ENCODE results near the gene IRF2.
A peak's percentile ranks its signal among the peaks of the same experiment; 100 is the strongest.

Gene IRF2

GRCh38 chr4:184417802-184418511, 56.4 kb downstream of the IRF2 start:
- Histone ChIP-seq H3K9me3 (no peaks in the 10 kb centered on the region), H3K4me1 (ENCODE audit: control insufficient read depth in 1 of 2, insufficient read depth in 1 of 2, low read depth in 1 of 2, low read length in 1 of 2) (peaks cover 29 to 34% of the 10 kb centered on the region in 2 experiments), H3K4me3 (ENCODE audit: low read depth in 1 of 2, low read length in 1 of 2) (peak overlapping the region in 1 of 2 experiments; percentile 56), H3K27ac (peak overlapping the region; percentile 91), H3K27me3 (no peaks in the 10 kb centered on the region), H3K36me3 (peaks cover 49% of the 10 kb centered on the region)
- no peak for TF ChIP-seq CTCF (IDR thresholded peaks at IDR 0.05)

GRCh38 chr4:184416913-184417734, 57.2 kb downstream of the IRF2 start:
- H3K36me3 ChIP-seq = peaks cover 49% of the 10 kb centered on the region
- TF ChIP-seq CTCF (IDR thresholded peaks at IDR 0.05) = no peak
- peaks cover 37 to 42% of the 10 kb centered on the region in 2 experiments for H3K4me1 ChIP-seq (ENCODE audit: control insufficient read depth in 1 of 2, insufficient read depth in 1 of 2, low read depth in 1 of 2, low read length in 1 of 2)
- no peaks in the 10 kb centered on the region for H3K27me3 ChIP-seq
- H3K9me3 ChIP-seq = no peaks in the 10 kb centered on the region
- H3K4me3 ChIP-seq (ENCODE audit: low read depth in 1 of 2, low read length in 1 of 2) = peak overlapping the region; percentile 47 to 56
- peak overlapping the region; percentile 91 for H3K27ac ChIP-seq

GRCh38 chr4:184415071-184415470, 59.3 kb downstream of the IRF2 start:
- peaks cover 47 to 50% of the 10 kb centered on the region in 2 experiments for H3K4me1 ChIP-seq (ENCODE audit: control insufficient read depth in 1 of 2, insufficient read depth in 1 of 2, low read depth in 1 of 2, low read length in 1 of 2)
- H3K27me3 ChIP-seq = no peaks in the 10 kb centered on the region
- no peak overlapping the region for H3K4me3 ChIP-seq (ENCODE audit: low read depth in 1 of 2, low read length in 1 of 2)
- peak overlapping the region; percentile 83 for H3K27ac ChIP-seq
- peaks cover 49% of the 10 kb centered on the region for H3K36me3 ChIP-seq
- H3K9me3 ChIP-seq = no peaks in the 10 kb centered on the region
- TF ChIP-seq CTCF (IDR thresholded peaks at IDR 0.05) = no peak

GRCh38 chr4:184413261-184414046, 60.9 kb downstream of the IRF2 start:
- Histone ChIP-seq H3K27ac (peak overlapping the region; percentile 83), H3K36me3 (peaks cover 46% of the 10 kb centered on the region), H3K4me1 (ENCODE audit: control insufficient read depth in 1 of 2, insufficient read depth in 1 of 2, low read depth in 1 of 2, low read length in 1 of 2) (peaks cover 63 to 66% of the 10 kb centered on the region in 2 experiments), H3K27me3 (no peaks in the 10 kb centered on the region), H3K9me3 (no peaks in the 10 kb centered on the region), H3K4me3 (ENCODE audit: low read depth in 1 of 2, low read length in 1 of 2) (no peak overlapping the region)
- TF ChIP-seq CTCF (IDR thresholded peaks at IDR 0.05) = no peak

- no peak for TF ChIP-seq CTCF (IDR thresholded peaks at IDR 0.05)
- Histone ChIP-seq H3K4me1 (ENCODE audit: control insufficient read depth in 1 of 2, insufficient read depth in 1 of 2, low read depth in 1 of 2, low read length in 1 of 2) (peaks cover 68 to 73% of the 10 kb centered on the region in 2 experiments), H3K9me3 (no peaks in the 10 kb centered on the region), H3K27me3 (no peaks in the 10 kb centered on the region), H3K27ac (peak overlapping the region; percentile 83), H3K4me3 (ENCODE audit: low read depth in 1 of 2, low read length in 1 of 2) (no peak overlapping the region), H3K36me3 (peaks cover 53% of the 10 kb centered on the region)
Observed at GRCh38 chr4:184410748-184411147, 63.6 kb downstream of the IRF2 start.

Data from neutrophil (primary cell).